Kidney epithelial cell (primary cell): ENCODE measurements around the gene MINK1. TPM values are rescaled to one million over a fixed set of nuclear protein-coding genes. Genes with fewer than 3 reads are reported as not detected.

Source experiments
- DNase-seq: peaks from one replicate; pipeline ENCODE4 v3.0.0-alpha.2; 2010; ENCODE audit warnings: low read depth
- H3K27me3 ChIP-seq: 2 replicates; pipeline ENCODE4 v1.6.0; 2011; ENCODE audit warnings: low read length; ENCODE audit not compliant: control insufficient read depth, insufficient read depth
- H3K36me3 ChIP-seq: 2 replicates; pipeline ENCODE4 v1.5.1; 2011; ENCODE audit warnings: low read length; ENCODE audit not compliant: control insufficient read depth, insufficient read depth
- H3K4me3 ChIP-seq: 2 replicates; pipeline ENCODE4 v1.5.1; 2011; ENCODE audit warnings: low read depth, mild to moderate bottlenecking, control low read depth, low read length
- CTCF ChIP-seq: IDR thresholded peaks from 2 replicates; pipeline ENCODE4 v1.5.1; 2011; ENCODE audit warnings: mild to moderate bottlenecking, moderate library complexity, low read length, control low read depth, inconsistent platforms; ENCODE audit not compliant: insufficient read depth, poor library complexity, severe bottlenecking
- total RNA-seq: library from RNA; depleted of rRNA; stranded (reverse); fragments of >200 nt; gene quantifications from 2 replicates; pipeline ENCODE4 v1.2.3, GENCODE V29; 2015

MINK1 gene
- total RNA-seq, 1 donor from 2014 or later: 36.1 TPM

GRCh38 chr17:4941319-4941610, 108.1 kb downstream of the MINK1 start:
- peak overlapping the region; percentile 92 for H3K4me3 ChIP-seq
- H3K36me3 ChIP-seq: peaks cover 1% of the 10 kb centered on the region
- DNase-seq: no peak
- TF ChIP-seq CTCF: no peak
- no peaks in the 10 kb centered on the region for H3K27me3 ChIP-seq

GRCh38 chr17:4942760-4943508, 109.8 kb downstream of the MINK1 start:
- TF ChIP-seq CTCF: no peak
- Histone ChIP-seq H3K4me3 (no peak overlapping the region), H3K36me3 (peaks cover 1% of the 10 kb centered on the region), H3K27me3 (no peaks in the 10 kb centered on the region)
- no peak for DNase-seq

GRCh38 chr17:4944163-4944553, 111.0 kb downstream of the MINK1 start:
- Histone ChIP-seq H3K4me3 (no peak overlapping the region), H3K36me3 (peaks cover 1% of the 10 kb centered on the region), H3K27me3 (no peaks in the 10 kb centered on the region)
- TF ChIP-seq CTCF: no peak
- no peak for DNase-seq

- no peak overlapping the region for H3K4me3 ChIP-seq
- H3K36me3 ChIP-seq: peaks cover 1% of the 10 kb centered on the region
- no peak for DNase-seq
- no peak for TF ChIP-seq CTCF
- no peaks in the 10 kb centered on the region for H3K27me3 ChIP-seq
Observed at GRCh38 chr17:4944554-4945175, 111.5 kb downstream of the MINK1 start.

GRCh38 chr17:4945176-4945943, 112.2 kb downstream of the MINK1 start:
- no peak for TF ChIP-seq CTCF
- Histone ChIP-seq H3K27me3 (no peaks in the 10 kb centered on the region), H3K36me3 (peaks cover 1% of the 10 kb centered on the region), H3K4me3 (no peak overlapping the region)
- DNase-seq: no peak
